Measurements from ENCODE around the gene CEP295NL.
"Not testable (repeated sequence)": the region's sequence is repeated elsewhere in the genome, so short reads cannot be mapped to it uniquely, and the experiment has no call there.

Gene CEP295NL

DNA sequence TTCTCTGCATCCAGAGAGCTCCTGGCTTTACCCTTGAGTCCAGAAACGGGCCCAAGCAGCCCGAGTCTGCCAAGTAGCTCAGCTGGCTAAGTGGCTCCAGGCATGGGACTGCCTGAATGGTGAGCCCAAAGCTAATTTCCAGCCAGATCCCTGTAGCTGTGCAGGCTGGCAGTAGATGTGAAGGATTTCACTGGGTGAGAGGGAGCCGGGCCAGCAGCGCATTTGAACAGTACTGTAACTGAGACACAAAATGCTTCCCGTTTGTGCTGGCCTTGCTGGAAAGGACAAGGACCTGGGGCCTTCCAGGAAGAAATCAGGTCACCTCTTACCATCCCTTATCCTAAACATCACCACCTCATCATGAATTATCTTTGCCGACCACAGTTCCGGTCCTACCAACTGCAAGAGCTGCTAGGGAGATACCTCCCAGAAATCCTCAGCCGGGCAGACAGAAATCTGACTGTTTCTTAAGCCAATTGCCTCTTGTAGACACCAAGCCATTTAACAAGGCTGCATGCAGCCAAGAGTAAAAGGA is 18.5 kb upstream of the CEP295NL start:
- peaks cover 64% of the 10 kb centered on the region for H3K27me3 Mint-ChIP-seq
- no peak overlapping the region for H3K4me3 Mint-ChIP-seq
- no peak for DNase-seq
- no peaks in the 10 kb centered on the region for H3K36me3 Mint-ChIP-seq
- H3K27ac Mint-ChIP-seq = no peak overlapping the region
- H3K4me1 Mint-ChIP-seq = peaks cover 11% of the 10 kb centered on the region
- CTCF ChIA-PET = no interaction called here
- H3K9me3 Mint-ChIP-seq = no peaks in the 10 kb centered on the region

DNA sequence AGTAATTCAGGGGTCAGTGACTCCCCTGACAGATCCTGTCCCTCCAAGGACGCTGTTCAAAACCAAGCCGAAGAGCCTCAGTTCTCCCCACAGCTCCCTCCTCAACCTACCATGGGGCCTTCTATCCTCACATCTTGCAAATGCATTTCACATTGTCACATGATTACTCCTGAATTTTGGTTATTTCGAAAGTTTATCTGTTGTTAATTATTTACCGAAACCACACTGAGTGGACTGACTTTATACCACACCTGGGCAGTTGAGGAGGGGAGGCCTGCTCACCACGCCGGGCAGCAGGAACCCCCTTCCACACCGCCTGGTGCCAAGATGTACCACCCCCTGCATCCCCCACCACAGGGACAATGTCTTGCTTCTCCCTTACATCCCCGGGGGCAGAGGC is 17.5 kb upstream of the CEP295NL start:
- Mint-ChIP-seq H3K4me1 (peaks cover 11% of the 10 kb centered on the region), H3K27ac (no peak overlapping the region), H3K9me3 (no peaks in the 10 kb centered on the region), H3K27me3 (peaks cover 61% of the 10 kb centered on the region), H3K36me3 (no peaks in the 10 kb centered on the region), H3K4me3 (no peak overlapping the region)
- CTCF ChIA-PET = no interaction called here
- no peak for DNase-seq

GRCh38 chr17:78919861-78920450 is 17.0 kb upstream of the CEP295NL start:
- Mint-ChIP-seq H3K4me1 (peaks cover 11% of the 10 kb centered on the region), H3K4me3 (no peak overlapping the region), H3K27me3 (peaks cover 62% of the 10 kb centered on the region), H3K36me3 (no peaks in the 10 kb centered on the region), H3K27ac (no peak overlapping the region), H3K9me3 (no peaks in the 10 kb centered on the region)
- CTCF ChIA-PET = no interaction called here
- DNase-seq = no peak

- Mint-ChIP-seq H3K9me3 (no peaks in the 10 kb centered on the region), H3K36me3 (no peaks in the 10 kb centered on the region), H3K4me3 (no peak overlapping the region), H3K4me1 (peaks cover 10% of the 10 kb centered on the region), H3K27me3 (peaks cover 56% of the 10 kb centered on the region), H3K27ac (no peak overlapping the region)
- CTCF ChIA-PET = no interaction called here
- DNase-seq = no peak
These were observed 16.0 kb upstream of the CEP295NL start for GRCh38 chr17:78918979-78919378.

DNA sequence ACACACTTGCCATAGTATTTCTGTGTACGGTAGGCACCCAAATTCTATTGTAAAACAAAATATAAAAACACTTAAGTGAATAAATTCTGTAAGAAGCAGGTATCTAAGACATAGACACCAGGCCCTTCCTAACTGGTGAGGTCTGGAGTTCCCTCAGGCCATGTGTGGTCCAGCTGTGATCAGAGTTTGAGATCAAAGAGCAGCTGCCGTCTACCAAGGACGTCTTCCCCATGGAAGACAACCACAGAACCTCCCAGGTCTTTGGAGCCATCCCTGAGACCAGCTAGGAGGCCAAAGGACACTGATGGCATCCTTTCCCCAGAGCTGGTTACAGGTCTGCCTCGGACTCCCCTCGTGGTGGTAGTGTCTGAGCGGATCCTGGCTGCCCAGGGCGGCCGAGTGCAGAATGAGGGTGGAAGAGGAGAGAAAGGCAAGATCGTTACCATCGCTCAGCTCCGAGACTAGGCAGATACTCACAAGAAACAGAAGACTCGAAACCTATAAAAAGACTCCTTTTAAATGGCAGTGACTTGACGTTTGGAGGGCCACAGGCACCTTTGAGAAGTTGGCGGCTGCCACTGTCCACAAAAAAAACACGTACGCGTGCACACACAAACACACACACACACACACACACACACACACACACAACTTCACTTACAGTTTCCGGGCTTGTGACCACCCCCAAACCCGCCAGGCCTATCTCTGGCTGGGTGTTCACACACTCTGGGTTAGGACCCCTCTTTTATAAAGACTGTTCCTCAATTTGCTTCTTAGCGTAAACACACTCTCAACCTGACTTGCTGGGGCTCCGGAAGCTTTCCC is 14.7 kb upstream of the CEP295NL start:
- no peak for DNase-seq
- no peaks in the 10 kb centered on the region for H3K36me3 Mint-ChIP-seq
- no peak overlapping the region for H3K4me3 Mint-ChIP-seq
- H3K27me3 Mint-ChIP-seq = peaks cover 43% of the 10 kb centered on the region
- no peak overlapping the region for H3K27ac Mint-ChIP-seq
- no peaks in the 10 kb centered on the region for H3K9me3 Mint-ChIP-seq
- CTCF ChIA-PET = no interaction called here
- no peaks in the 10 kb centered on the region for H3K4me1 Mint-ChIP-seq

- CTCF ChIA-PET = no interaction called here
- no peak for DNase-seq
- H3K4me3 Mint-ChIP-seq = no peak overlapping the region
- H3K4me1 Mint-ChIP-seq = no peaks in the 10 kb centered on the region
- no peaks in the 10 kb centered on the region for H3K36me3 Mint-ChIP-seq
- no peaks in the 10 kb centered on the region for H3K9me3 Mint-ChIP-seq
- no peak overlapping the region for H3K27ac Mint-ChIP-seq
- H3K27me3 Mint-ChIP-seq = peaks cover 37% of the 10 kb centered on the region
These were observed 13.1 kb upstream of the CEP295NL start for GRCh38 chr17:78915872-78916632.

- no peaks in the 10 kb centered on the region for H3K4me1 Mint-ChIP-seq
- no peak overlapping the region for H3K27ac Mint-ChIP-seq
- H3K9me3 Mint-ChIP-seq = no peaks in the 10 kb centered on the region
- H3K36me3 Mint-ChIP-seq = no peaks in the 10 kb centered on the region
- no peak overlapping the region for H3K4me3 Mint-ChIP-seq
- peaks cover 46% of the 10 kb centered on the region for H3K27me3 Mint-ChIP-seq
- no peak for DNase-seq
- CTCF ChIA-PET = no interaction called here
These were observed 10.1 kb upstream of the CEP295NL start for GRCh38 chr17:78913115-78913514.

DNA sequence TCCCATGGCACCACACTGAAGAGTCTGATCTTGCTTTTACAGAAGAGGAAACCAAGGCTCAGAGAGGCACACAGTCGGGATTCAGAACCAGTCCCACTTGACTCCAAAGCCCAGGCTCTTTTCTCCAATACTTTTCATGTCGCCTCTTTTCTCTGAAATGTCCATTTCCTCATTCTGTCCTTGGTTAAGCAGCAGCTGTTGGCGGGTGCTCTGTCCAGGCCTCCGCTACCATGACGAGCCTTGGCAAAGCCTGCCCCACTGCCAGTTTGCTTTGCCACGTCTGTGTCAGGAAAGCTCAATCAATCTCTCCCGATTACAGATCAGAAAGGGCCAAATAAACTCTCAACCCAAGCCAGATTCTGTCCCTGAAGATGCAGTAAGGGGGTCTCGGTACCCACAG is 9.1 kb upstream of the CEP295NL start:
- H3K36me3 Mint-ChIP-seq = no peaks in the 10 kb centered on the region
- no peaks in the 10 kb centered on the region for H3K4me1 Mint-ChIP-seq
- DNase-seq = no peak
- CTCF ChIA-PET = no interaction called here
- H3K27me3 Mint-ChIP-seq = peaks cover 42% of the 10 kb centered on the region
- H3K4me3 Mint-ChIP-seq = no peak overlapping the region
- no peaks in the 10 kb centered on the region for H3K9me3 Mint-ChIP-seq
- no peak overlapping the region for H3K27ac Mint-ChIP-seq

DNA sequence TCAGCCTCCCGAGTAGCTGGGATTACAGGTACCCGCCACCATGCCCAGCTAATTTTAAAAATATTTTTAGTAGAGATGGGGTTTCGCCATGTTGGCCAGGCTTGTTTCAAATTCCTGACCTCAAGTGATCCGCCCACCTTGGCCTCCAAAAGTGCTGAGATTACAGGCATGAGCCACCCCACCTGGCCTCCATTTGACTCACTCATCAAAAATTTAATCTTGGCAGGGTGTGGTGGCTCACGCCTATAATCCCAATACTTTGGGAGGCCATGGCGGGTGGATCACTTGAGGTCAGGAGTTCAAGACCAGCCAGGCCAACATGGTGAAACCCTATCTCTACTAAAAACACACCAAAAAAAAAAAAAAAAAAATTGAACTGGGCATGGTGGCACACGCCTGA is 8.5 kb upstream of the CEP295NL start:
- DNase-seq, H3K27ac Mint-ChIP-seq, H3K36me3 Mint-ChIP-seq, H3K9me3 Mint-ChIP-seq, H3K4me1 Mint-ChIP-seq, CTCF ChIA-PET, H3K4me3 Mint-ChIP-seq: not testable (repeated sequence)
- H3K27me3 Mint-ChIP-seq = peaks cover 43% of the 10 kb centered on the region

GRCh38 chr17:78910497-78911284 is 7.7 kb upstream of the CEP295NL start:
- Mint-ChIP-seq H3K4me1 (no peaks in the 10 kb centered on the region), H3K4me3 (no peak overlapping the region), H3K27me3 (peaks cover 37% of the 10 kb centered on the region), H3K36me3 (no peaks in the 10 kb centered on the region), H3K27ac (no peak overlapping the region), H3K9me3 (no peaks in the 10 kb centered on the region)
- DNase-seq = no peak
- CTCF ChIA-PET = no interaction called here

GRCh38 chr17:78908426-78908825 is 5.4 kb upstream of the CEP295NL start:
- CTCF ChIA-PET = no interaction called here
- Mint-ChIP-seq H3K27ac (no peak overlapping the region), H3K9me3 (no peaks in the 10 kb centered on the region), H3K4me3 (no peak overlapping the region), H3K4me1 (no peaks in the 10 kb centered on the region), H3K27me3 (peaks cover 42% of the 10 kb centered on the region), H3K36me3 (no peaks in the 10 kb centered on the region)
- DNase-seq = no peak

DNA sequence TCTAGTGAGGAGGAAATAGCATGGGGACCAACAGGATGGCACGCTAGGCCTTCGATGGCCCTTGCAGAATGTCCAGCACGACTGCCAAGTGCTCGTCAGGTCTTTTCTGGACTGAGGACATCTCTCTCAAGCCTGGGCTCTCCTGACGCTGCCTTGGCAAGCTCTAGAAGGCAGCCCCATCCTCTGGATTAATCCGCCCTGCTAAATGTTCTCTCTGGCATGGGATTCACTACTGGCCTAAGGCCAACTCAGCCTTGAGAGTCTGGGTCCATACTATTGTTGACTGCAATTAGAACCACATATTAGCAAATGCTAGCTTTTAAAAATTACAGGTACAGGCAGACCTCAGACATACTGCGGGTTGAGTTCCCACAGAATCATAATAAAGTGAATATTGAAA is 2.5 kb upstream of the CEP295NL start:
- CTCF ChIA-PET = interaction anchor here (0.7 kb wide), 1 partner anchor 14 kb away, joined by 3 read pairs; no protein-coding TSS in a partner anchor
- Mint-ChIP-seq H3K4me1 (no peaks in the 10 kb centered on the region), H3K27me3 (peaks cover 45% of the 10 kb centered on the region), H3K4me3 (no peak overlapping the region), H3K27ac (no peak overlapping the region), H3K36me3 (no peaks in the 10 kb centered on the region), H3K9me3 (no peaks in the 10 kb centered on the region)
- DNase-seq = no peak

DNA sequence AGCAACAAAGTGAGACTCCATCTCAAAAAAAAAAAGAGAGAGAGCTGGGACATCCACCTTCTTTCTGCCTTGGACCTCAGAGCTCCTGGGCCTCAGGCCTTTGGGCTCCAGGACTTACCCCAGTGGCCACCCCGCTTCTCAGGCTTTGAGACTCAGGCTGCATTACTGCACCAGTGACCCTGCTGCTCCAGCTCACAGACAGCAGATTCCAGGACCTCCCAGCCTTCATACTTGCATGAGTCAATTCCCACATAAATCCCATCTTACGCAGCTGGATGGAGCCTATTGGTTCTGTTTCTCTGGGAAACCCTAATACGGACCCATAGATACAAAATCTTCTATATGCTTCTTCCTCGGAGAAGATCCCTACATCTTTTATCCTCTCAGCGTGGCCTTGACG is 2.1 kb upstream of the CEP295NL start:
- CTCF ChIA-PET = no interaction called here
- H3K9me3 Mint-ChIP-seq = no peaks in the 10 kb centered on the region

DNA sequence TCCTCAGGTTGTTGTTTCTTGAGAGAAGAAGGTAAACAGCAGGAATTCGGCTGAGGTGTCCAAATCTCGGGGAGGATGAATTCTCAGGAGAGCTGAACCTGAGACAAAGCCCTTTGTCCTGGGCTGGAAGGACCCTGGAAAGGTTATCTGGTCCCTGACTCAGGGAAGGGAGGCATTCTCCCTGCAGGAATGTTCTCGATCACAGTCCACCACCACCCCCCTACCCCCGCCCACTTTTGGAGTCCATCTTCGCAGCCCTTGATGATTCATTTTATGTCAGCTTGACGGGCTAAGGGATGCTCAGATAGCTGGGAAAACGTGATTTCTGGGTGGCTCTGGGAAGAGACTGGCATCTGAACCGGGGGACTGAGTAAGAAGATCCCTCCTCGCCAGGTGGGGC is 1.4 kb upstream of the CEP295NL start:
- Mint-ChIP-seq H3K4me3 (no peak overlapping the region), H3K9me3 (no peaks in the 10 kb centered on the region), H3K4me1 (no peaks in the 10 kb centered on the region), H3K27ac (no peak overlapping the region), H3K36me3 (no peaks in the 10 kb centered on the region), H3K27me3 (peaks cover 44% of the 10 kb centered on the region)
- CTCF ChIA-PET = no interaction called here
- DNase-seq = no peak

More for the DNA sequence above, 2.1 kb upstream of the CEP295NL start:
- Mint-ChIP-seq H3K4me1 (no peaks in the 10 kb centered on the region), H3K27ac (no peak overlapping the region), H3K27me3 (peaks cover 45% of the 10 kb centered on the region), H3K36me3 (no peaks in the 10 kb centered on the region), H3K4me3 (no peak overlapping the region)
- no peak for DNase-seq
